ENCODE data around the gene GOLGA8H.
A peak's percentile ranks its signal among the peaks of the same experiment; 100 is the strongest.
"Not testable (repeated sequence)": the region's sequence is repeated elsewhere in the genome, so short reads cannot be mapped to it uniquely, and the experiment has no call there.

DNA sequence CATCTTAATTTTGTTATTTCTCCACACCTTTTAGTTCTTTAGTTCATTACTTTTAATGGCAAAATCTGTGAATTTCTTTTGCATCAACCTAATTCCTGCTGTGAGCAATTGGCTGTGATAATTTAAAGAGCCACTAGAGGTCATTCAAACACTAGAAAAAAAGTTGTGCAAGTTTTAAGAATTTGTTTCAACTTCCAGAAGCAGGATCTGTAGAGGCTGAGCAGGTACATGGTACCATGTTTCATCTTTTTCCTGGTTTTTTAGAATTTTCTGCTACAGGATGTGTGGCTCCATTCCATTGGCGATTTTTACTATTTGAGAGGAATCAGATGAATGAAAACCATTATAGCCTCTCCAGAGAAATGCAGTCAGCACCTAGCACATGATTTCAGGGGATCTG is 57.3 kb downstream of the GOLGA8H start:
- TF ChIP-seq, protein P1, sequence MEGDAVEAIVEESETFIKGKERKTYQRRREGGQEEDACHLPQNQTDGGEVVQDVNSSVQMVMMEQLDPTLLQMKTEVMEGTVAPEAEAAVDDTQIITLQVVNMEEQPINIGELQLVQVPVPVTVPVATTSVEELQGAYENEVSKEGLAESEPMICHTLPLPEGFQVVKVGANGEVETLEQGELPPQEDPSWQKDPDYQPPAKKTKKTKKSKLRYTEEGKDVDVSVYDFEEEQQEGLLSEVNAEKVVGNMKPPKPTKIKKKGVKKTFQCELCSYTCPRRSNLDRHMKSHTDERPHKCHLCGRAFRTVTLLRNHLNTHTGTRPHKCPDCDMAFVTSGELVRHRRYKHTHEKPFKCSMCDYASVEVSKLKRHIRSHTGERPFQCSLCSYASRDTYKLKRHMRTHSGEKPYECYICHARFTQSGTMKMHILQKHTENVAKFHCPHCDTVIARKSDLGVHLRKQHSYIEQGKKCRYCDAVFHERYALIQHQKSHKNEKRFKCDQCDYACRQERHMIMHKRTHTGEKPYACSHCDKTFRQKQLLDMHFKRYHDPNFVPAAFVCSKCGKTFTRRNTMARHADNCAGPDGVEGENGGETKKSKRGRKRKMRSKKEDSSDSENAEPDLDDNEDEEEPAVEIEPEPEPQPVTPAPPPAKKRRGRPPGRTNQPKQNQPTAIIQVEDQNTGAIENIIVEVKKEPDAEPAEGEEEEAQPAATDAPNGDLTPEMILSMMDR (conservative IDR thresholded peaks at IDR 0.05) = peak; percentile 47
- TF ChIP-seq ZFX (IDR thresholded peaks at IDR 0.05) = not testable (repeated sequence)

All from C4-2B (cell line).